HG02763 (cell line): ENCODE measurements around the gene GRB7.
"Not testable (repeated sequence)": the region's sequence is repeated elsewhere in the genome, so short reads cannot be mapped to it uniquely, and the experiment has no call there.

Experiments
- ATAC-seq: cut with Tn5 transposase; IDR thresholded peaks from one replicate; pipeline ENCODE4 v1.9.1; 2021; ENCODE audit warnings: mild to moderate bottlenecking, moderate library complexity; ENCODE audit not compliant: unreplicated experiment

GRB7 gene

DNA sequence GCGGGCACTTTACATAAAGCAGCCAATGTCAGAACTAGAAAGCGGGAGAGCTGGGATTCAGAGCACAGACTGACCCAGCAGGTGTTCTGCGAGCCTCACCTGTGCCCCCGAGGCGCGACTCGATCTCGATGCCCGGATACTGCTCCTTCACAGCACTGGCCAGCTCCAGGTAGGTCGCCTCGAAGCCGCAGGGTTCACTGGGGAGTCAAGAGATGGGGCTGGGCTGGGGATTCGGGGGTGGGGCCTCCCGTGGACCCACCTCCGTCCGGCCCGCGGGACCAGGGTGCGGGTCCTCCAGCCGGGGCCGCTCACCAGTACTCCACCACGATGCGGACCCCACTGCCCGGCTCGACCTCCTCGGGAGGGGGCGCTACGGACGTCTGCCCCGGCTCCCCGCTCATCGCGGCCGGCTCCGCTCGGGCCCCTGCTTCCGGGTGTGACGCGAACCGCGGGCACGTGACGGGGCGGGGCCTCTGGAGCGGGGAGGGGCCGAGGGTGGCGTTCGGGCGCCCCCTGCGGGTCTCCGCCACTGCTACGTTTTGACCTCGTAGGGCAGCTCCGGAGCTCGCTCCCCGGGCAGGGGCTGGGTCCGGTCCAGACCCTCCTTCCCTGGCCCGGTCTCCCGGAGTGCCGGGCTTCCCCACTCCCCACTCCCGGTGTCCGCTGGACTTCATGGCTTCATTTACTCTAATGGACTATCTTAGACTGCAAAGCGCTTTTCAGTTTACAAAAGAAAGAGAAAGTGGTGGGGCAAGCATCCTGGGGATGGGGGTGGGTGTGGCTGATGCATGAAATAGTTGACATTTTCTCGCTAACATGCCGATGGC, 7.4 kb upstream of the GRB7 start, which contains the start of gene MIEN1:
MIEN1 (minus strand) TSS at position 438 of the 827 bp plus-strand sequence; CDS start at position 401, 37 bp downstream.
- ATAC-seq = peak; percentile 90

DNA sequence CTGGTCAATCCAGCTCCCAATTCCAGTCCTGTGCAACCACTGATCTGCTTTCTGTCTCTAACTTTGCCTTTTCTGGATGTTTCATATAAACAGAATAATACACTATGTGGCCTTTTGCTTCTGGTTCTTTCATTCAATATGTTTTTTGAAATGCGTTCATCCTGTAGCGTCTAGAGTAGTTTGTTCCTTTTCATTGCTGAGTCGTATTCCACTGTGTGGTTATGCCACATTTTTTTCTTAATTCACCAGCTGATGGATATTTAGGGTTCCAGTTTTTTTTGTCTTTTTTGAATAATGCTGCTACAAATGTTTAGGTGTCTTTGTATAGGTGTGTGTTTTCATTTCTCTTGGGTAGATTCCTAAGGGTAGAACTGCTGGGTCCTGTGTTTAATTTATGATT, 5.2 kb upstream of the GRB7 start:
- ATAC-seq = no peak

DNA sequence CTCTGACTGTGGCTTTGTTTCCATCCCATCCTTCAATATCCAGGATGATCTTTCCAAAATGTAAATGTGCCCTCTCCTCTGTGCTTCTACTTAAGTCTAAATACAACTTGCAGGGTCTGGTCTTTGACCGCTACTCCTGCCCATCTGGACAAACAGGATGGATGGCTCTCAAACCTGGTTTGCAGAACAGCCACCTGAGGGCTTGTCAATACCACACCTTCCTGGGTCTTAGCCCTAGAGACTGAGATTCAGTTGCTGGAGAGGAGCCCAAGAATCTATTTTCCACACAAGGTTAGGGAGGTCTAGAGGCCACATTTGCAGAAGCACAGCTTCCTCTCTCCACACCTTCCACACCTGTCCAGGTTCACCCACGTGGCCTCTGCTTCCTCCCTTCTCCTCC, 1.9 kb upstream of the GRB7 start:
- ATAC-seq = no peak

DNA sequence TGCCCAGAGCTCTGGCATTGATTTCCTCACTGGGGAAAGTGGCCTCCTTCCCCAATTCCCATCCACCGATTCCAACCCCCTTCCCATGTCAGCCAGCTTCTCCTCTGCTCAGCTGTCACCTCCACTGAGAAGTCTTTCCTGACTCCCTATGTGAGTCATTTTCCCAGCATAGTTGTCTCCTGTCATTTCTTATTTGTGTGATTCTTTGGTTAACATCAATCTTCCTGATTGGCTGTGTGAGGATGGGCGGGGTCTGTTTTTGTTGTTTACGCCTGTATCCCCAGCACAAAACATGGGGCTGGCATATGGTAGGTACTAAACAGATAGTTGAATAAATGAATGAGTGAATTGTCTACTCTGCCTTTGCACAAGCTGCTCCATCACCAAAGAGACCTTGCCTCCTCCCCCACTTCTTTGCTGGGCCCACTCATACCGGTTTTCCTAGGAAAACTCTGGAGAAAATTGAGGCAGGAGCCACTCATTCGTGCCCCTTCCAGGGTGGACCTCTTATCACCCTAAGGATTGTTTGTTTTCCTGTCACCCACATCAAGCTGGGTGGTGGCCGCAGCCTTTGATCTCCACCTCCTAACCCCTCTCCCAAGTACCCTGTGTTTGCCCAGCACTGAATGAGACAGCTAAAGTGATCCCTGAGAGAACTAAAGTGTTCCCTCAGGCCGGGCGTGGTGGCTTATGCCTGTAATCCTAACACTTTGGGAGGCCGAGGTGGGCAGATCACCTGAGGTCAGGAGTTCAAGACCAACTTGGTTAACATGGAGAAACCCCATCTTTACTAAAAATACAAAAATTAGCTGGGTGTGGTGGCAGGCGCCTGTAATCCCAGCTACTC, 1.2 kb upstream of the GRB7 start:
- no peak for ATAC-seq

DNA sequence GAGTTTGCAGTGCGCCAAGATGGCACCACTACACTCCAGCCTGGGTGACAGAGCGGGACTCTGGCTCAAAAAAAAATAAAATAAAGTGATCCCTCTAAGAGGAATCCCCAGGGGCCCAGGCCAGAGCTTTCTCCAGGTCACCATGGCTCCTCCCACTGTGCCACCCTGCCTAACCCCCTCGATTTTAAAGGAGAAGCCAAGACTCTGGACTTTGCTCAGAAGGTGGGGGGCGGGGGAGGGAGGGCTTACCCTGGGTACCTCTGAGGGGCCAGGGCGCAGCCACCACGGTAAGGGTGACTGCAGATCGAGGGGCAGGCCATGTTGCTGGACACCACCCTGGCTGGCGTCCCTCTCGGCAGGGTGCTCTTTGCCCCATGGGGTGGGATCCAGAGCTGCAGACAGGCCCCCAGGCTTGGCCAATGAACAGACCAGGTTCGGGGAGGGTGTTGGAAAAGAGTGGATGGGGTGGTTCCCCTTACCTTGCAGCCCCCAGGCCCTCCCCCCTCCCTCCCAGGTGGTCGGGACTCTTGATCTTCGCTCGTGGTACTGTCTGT, 455 bp upstream of the GRB7 start:
- ATAC-seq = no peak

DNA sequence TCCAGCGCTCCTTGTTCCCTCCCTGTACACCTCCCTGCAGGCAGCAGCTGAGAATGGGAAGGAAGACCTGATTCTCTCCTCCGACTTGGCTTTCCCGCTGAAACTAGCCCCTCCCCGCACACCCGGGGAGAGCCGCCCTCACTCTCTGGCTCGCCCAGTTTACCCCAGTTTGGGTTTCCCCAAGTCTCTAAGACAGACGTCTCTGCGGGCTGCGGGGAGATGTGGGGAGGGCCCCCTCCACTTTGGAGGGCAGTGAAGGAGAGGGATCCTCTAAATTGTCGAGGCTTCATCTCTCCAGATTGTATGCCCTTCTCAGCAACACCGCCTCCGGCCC, 797 bp downstream of the GRB7 start:
- no peak for ATAC-seq

DNA sequence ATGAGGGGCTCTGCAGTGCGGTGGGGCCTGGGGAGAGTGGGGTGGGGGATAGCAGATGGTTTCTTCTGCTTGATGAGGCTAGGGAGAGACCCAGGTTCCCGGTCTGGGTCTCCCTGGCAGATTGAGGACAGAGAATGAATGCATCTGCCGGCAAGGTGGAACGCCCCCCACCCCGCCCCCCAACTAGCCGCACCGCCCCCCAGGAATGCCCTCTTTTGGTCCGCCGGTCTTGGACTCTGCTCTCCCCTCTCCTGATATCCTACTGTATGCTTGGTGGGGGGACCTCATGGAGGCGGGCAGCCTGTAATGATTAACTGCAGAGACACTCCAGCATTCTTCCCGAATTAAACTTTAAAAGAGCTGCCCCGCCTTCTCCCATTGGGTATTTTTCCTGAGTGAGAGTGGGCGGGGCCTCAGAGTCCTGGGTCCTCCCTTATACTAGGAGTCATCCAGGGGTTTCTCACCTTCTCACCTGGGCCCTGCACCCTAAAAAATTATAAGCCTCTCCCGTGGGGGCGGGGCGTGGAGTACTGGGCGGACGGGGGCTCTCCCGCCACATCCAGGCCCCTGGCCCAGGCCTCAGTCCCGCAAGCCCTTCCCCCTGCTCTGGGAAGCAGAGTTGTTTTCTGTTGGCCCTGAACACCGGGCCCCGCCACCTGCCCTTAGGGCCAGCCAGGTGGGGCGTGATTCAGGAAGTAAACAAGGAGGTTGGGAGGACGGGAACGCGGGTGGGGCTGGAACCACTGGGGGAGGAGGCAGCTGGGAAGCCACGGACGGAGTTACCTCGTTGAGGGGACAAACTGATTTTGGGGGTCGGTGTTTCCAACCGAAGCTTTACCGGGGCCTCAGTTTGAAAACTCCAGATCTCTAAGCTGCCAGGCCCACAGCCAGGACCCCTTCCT, 1.5 kb downstream of the GRB7 start:
- no peak for ATAC-seq

DNA sequence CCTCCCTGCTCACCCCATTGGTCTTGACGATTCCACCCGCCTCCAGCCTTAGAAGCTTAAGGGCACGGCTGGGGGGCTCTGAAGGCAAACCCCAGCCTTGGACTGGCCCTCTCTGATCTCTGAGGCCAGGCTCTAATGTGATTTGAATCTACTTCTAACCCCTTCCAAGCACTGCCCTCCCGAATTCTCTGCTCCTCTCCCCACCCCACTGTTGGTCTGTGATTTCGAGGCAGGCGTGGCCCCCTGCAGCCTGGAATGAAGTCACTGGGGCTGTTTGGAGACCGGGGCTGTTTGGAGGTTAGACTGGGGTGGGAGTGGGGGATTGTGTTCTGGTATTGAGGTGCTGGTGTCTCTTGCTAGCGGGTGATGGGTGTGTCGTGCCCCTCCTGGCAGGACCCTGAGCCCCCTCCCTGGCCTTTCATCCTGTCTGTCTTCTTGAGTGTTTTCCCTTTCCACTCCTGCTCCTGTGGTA, 2.2 kb downstream of the GRB7 start:
- ATAC-seq = no peak

DNA sequence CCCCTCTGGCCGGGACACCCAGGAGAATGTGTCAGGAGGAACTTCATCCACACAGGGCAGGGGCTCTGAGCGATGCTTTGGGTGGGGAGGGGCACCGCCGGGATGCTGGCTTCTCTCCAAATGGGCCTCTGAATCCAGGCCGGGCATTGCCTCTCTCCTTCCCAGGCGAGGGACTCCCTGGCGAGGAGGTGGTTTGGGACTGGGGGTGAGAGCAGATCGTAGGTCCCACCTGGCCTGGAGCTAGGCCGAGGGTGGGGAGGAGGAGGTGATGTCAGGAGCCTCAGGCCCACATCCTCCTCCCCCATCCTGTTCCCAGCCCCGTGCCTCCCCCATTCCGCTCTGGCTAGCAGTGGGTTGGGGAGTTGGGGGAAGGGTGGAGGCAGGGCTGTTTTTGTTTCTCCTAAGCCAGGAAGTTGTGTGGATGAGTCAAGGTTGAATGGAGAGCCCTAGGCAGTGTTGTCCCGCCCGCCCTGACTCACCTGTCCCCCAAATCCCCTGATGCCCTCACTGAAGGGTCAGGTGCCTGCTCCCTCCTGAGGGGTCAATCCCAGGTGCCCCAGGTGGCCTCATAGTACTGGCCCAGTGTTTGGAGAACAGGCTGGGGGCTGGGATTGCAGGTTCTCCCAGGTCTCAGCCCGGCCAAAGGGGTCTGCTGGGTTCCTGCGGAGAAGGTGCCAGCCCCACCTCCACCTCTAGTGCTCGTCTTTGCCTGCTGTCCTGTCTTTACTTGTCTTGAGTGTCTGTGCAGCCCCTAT, 2.8 kb downstream of the GRB7 start:
- no peak for ATAC-seq

DNA sequence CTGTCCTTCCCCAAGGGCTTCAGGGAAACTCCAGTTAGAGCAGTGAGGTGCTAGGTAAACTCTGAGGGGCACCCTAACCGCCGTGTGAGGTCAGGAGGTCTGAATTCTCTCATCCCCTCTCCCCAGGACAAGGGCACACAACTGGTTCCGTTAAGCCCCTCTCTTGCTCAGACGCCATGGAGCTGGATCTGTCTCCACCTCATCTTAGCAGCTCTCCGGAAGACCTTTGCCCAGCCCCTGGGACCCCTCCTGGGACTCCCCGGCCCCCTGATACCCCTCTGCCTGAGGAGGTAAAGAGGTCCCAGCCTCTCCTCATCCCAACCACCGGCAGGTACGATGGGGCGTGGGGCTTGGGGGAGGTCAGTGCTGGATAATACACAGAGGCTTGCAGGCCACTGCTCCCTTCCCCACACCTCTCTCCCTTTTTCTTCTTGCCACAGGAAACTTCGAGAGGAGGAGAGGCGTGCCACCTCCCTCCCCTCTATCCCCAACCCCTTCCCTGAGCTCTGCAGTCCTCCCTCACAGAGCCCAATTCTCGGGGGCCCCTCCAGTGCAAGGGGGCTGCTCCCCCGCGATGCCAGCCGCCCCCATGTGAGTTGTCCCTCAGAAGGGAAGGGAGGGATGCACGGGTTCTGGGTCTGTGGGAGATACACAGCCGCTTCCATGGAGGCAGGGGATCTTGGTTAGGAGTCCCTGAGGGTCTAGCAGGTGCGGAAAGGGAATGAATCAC, 4.6 kb downstream of the GRB7 start:
- no peak for ATAC-seq

DNA sequence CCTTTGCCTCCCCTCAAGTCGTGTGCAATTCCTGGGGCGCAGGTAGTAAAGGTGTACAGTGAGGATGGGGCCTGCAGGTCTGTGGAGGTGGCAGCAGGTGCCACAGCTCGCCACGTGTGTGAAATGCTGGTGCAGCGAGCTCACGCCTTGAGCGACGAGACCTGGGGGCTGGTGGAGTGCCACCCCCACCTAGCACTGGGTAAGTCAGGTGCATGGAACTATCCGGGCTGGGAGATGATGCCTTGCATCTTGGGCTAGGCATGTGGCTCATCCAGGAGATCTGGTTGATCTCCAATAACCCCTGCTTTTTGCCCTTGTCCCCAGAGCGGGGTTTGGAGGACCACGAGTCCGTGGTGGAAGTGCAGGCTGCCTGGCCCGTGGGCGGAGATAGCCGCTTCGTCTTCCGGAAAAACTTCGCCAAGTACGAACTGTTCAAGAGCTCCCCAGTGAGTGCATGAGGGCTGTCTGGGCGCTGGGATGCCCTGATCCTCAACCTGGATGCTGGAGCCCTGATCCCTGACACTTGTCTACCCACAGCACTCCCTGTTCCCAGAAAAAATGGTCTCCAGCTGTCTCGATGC, 5.2 kb downstream of the GRB7 start:
- no peak for ATAC-seq

DNA sequence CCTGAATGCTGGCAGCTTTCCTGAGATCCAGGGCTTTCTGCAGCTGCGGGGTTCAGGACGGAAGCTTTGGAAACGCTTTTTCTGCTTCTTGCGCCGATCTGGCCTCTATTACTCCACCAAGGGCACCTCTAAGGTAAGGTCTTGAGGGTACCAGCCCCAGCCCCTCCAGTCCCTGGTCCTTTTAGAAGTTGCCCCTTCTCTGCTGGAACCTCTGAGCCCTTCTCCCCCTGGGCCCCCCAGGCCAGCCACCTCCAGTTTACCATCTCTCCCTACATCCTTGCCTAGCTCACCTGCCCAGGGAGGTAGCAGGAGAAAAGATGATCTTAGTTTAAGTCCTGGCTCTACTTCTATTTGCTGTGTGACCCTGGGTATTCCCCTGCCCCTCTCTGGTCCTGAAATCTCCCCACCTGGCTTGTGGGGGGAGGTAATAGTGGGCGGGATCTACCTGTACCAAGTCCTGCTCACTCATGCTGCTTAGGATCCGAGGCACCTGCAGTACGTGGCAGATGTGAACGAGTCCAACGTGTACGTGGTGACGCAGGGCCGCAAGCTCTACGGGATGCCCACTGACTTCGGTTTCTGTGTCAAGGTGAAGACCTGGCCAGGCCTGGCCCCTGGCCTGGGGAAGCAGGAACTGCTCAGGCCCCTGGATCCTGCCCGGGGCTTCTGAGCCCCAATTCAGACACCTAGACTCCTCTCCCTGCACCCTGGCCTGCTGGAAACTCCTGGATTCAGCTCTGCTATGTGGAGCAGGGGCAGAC, 6.5 kb downstream of the GRB7 start:
- ATAC-seq = no peak

DNA sequence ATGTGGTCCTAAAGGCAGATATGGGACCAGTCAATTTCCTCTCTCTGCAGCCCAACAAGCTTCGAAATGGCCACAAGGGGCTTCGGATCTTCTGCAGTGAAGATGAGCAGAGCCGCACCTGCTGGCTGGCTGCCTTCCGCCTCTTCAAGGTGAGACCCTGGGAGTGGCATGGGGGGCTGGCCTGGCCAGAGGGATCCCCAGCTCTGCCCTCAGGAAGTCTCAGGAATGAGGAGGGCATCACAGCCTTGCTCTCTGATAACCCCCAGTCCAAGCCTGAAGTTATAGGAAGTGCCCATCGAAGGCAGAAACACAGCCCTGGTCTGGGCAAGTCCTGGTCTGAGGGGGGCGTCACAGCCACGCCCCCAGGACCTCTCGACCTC, 7.1 kb downstream of the GRB7 start:
- ATAC-seq = no peak

DNA sequence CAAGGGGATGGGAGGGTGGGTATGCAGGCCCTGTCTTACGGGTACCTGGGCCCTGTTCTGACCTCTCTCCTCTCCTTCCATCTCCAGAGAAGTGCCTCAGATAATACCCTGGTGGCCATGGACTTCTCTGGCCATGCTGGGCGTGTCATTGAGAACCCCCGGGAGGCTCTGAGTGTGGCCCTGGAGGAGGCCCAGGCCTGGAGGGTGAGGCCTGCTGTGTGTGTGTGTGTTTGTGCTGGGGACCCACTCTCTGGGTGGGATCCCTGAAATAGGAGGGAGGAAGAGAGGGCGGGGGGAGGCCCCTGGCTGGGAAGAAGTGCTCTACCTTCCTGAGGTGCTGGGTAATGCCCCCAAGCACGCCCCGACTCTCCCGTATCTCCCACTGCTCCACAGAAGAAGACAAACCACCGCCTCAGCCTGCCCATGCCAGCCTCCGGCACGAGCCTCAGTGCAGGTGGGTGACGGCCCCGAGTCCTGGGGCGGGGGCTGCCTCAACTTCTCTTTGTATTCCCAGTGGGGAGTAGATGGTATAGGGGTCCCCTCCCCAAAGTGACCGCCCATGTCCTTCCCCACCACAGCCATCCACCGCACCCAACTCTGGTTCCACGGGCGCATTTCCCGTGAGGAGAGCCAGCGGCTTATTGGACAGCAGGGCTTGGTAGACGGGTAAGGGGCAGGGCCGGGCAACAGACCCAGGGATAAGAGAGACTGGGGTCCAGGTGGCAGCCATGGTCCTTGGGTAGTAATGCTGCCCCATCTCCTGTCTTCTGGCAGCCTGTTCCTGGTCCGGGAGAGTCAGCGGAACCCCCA, 7.8 kb downstream of the GRB7 start:
- ATAC-seq = no peak

DNA sequence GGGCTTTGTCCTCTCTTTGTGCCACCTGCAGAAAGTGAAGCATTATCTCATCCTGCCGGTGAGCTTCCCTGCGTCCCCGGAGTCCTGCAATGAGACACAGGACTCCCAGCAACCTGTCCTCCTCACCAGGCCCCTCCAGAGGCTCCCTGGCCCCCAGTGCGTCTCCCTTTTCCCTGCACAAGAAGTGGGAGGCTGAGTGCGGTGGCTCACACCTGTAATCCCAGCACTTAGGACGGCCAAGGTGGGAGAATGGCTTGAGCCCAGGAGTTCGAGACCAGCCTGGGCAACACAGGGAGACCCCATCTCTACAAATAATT, 8.4 kb downstream of the GRB7 start:
- no peak for ATAC-seq

DNA sequence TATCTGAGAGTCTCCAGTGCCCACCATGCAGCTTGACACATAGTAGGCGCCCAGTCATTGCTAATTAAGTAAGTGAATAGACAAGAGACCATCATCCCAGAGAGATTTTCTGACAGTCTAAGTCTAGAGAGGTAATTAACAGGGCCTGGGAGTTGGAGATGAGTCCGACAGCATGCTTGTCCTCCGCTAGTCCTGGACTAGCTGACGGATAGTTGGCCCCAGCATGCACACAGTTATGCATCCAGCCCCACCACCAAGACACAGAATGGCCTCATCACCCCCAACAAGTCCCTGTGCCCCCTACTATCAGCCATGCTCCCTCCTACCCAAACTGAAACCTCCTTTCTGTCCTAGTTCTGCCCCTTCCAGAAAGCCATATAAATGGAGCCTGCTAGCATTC, 10.0 kb downstream of the GRB7 start:
- ATAC-seq = no peak

DNA sequence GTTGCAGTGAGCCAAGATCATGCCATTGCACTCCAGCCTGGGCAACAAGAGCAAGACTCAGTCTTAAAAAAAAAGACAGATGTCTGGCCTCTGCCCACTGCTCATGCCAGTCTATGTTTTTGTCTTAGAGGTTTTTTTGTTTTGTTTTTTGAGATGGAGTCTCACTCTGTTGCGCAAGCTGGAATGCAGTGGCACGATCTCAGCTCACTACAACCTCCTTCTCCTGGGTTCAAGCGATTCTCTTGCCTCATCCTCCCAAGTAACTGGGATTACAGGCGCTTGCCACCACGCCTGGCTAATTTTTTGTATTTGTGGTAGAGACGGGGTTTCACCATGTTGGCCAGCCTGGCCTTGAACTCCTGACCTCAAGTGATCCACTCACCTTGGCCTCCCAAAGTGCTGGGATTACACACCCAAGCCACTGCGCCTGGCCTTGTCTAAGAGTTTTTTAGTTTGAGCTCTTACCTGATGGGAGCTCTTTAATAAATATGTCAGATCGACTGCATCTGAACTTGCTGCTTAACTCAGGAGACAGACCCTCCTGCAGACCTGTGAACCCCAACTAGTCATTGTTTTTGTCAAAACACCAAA, 10.8 kb downstream of the GRB7 start:
- not testable (repeated sequence) for ATAC-seq
